Loucy (cell line): Measurements from ENCODE around the gene CEP112.

Experiments used
- H2AFZ ChIP-seq: fragments of 200-600 bp; sonication (generic); 2 replicates; pipeline ENCODE4 v1.6.0; 2016; ENCODE audit warnings: antibody characterized with exemption, mild to moderate bottlenecking, low read length, moderate library complexity
- H3F3A ChIP-seq: fragments of 200-600 bp; 2 replicates; pipeline ENCODE4 v1.6.0; 2016; ENCODE audit warnings: antibody characterized with exemption, low read depth, mild to moderate bottlenecking
- H3K27me3 ChIP-seq: fragments of 200-600 bp; sonication (generic); 2 replicates; pipeline ENCODE4 v1.6.1; 2014; ENCODE audit warnings: low read length, mild to moderate bottlenecking; ENCODE audit not compliant: insufficient read depth, poor library complexity, severe bottlenecking
- H3K36me3 ChIP-seq: fragments of 200-600 bp; sonication (generic); 2 replicates; pipeline ENCODE4 v1.6.1; 2016; ENCODE audit warnings: low read length; ENCODE audit not compliant: insufficient read depth
- H3K4me1 ChIP-seq: fragments of 200-600 bp; sonication (generic); 2 replicates; pipeline ENCODE4 v1.5.1; 2014; ENCODE audit warnings: low read length, mild to moderate bottlenecking; ENCODE audit not compliant: insufficient read depth, poor library complexity, severe bottlenecking
- H3K4me2 ChIP-seq: fragments of 200-600 bp; sonication (generic); 2 replicates; pipeline ENCODE4 v1.6.0; 2014; ENCODE audit warnings: antibody characterized with exemption, low read length, low read depth, mild to moderate bottlenecking; ENCODE audit not compliant: poor library complexity, severe bottlenecking
- H3K4me3 ChIP-seq: fragments of 200-600 bp; sonication (generic); 2 replicates; pipeline ENCODE4 v1.5.1; 2014; ENCODE audit warnings: low read length, mild to moderate bottlenecking, mixed read lengths; ENCODE audit not compliant: poor library complexity, severe bottlenecking
- H3K79me2 ChIP-seq: fragments of 200-600 bp; sonication (generic); 2 replicates; pipeline ENCODE4 v1.6.1; 2014; ENCODE audit warnings: low read length; ENCODE audit not compliant: insufficient read depth
- H3K9ac ChIP-seq: fragments of 200-600 bp; sonication (generic); 2 replicates; pipeline ENCODE4 v1.6.0; 2014; ENCODE audit warnings: mild to moderate bottlenecking, low read depth, low read length, moderate library complexity; ENCODE audit not compliant: poor library complexity, severe bottlenecking
- H3K9me2 ChIP-seq: fragments of 200-600 bp; sonication (generic); replicated peaks from 2 replicates; pipeline ENCODE4 v1.6.1; 2016; ENCODE audit warnings: low read depth, low read length, mixed read lengths
- H3K9me3 ChIP-seq: fragments of 200-600 bp; sonication (generic); 2 replicates; pipeline ENCODE4 v1.6.1; 2014; ENCODE audit warnings: mild to moderate bottlenecking, antibody characterized with exemption, low read length, low read depth; ENCODE audit not compliant: insufficient read depth
- H4K20me1 ChIP-seq: fragments of 200-600 bp; sonication (generic); 2 replicates; pipeline ENCODE4 v1.6.0; 2014; ENCODE audit warnings: antibody characterized with exemption, low read length, mild to moderate bottlenecking; ENCODE audit not compliant: insufficient read depth, poor library complexity, severe bottlenecking
- CTCF ChIP-seq: fragments of 200-600 bp; sonication (generic); conservative IDR thresholded peaks from 2 replicates; pipeline ENCODE4 v1.5.1; 2014; ENCODE audit warnings: mild to moderate bottlenecking, antibody characterized with exemption, low read length
- EZH2phosphoT487 ChIP-seq: fragments of 200-600 bp; IDR thresholded peaks from 2 replicates; pipeline ENCODE4 v1.6.1; 2018; ENCODE audit warnings: antibody characterized with exemption, mild to moderate bottlenecking, moderate library complexity, borderline replicate concordance

CEP112 gene

GRCh38 chr17:65604070-65604469 lies 587.9 kb downstream of the CEP112 start:
- H3K9ac ChIP-seq: no peak overlapping the region

GRCh38 chr17:65601881-65602280 lies 590.1 kb downstream of the CEP112 start:
- H3K4me3 ChIP-seq: no peak overlapping the region
- no peaks in the 10 kb centered on the region for H3K27me3 ChIP-seq
- TF ChIP-seq EZH2phosphoT487 (no peak), CTCF (no peak)
- no peak overlapping the region for H3K4me2 ChIP-seq
- no peaks in the 10 kb centered on the region for H3K9me2 ChIP-seq
- H3K4me1 ChIP-seq: no peaks in the 10 kb centered on the region
- no peaks in the 10 kb centered on the region for H3K9me3 ChIP-seq
- H3K9ac ChIP-seq: no peak overlapping the region
- H3K79me2 ChIP-seq: no peaks in the 10 kb centered on the region
- H2AFZ ChIP-seq: no peak overlapping the region
- H3K36me3 ChIP-seq: no peaks in the 10 kb centered on the region
- no peaks in the 10 kb centered on the region for H4K20me1 ChIP-seq
- H3F3A ChIP-seq: no peaks in the 10 kb centered on the region

More at GRCh38 chr17:65604070-65604469, 587.9 kb downstream of the CEP112 start:
- Histone ChIP-seq H3K36me3 (no peaks in the 10 kb centered on the region), H3K9me3 (no peaks in the 10 kb centered on the region), H3K4me3 (no peak overlapping the region), H3K9me2 (no peaks in the 10 kb centered on the region), H3K27me3 (no peaks in the 10 kb centered on the region), H3K4me2 (no peak overlapping the region), H3K79me2 (no peaks in the 10 kb centered on the region), H2AFZ (no peak overlapping the region), H4K20me1 (no peaks in the 10 kb centered on the region), H3K4me1 (no peaks in the 10 kb centered on the region), H3F3A (no peaks in the 10 kb centered on the region)
- no peak for TF ChIP-seq CTCF
- TF ChIP-seq EZH2phosphoT487: no peak

- no peak overlapping the region for H3K9ac ChIP-seq
- H2AFZ ChIP-seq: no peak overlapping the region
- TF ChIP-seq EZH2phosphoT487: no peak
- TF ChIP-seq CTCF: no peak
- no peaks in the 10 kb centered on the region for H4K20me1 ChIP-seq
- no peaks in the 10 kb centered on the region for H3K9me2 ChIP-seq
- H3K9me3 ChIP-seq: no peaks in the 10 kb centered on the region
- no peak overlapping the region for H3K4me2 ChIP-seq
- H3K4me3 ChIP-seq: no peak overlapping the region
- no peaks in the 10 kb centered on the region for H3K27me3 ChIP-seq
- no peaks in the 10 kb centered on the region for H3K79me2 ChIP-seq
- H3K4me1 ChIP-seq: no peaks in the 10 kb centered on the region
- H3F3A ChIP-seq: no peaks in the 10 kb centered on the region
- H3K36me3 ChIP-seq: no peaks in the 10 kb centered on the region
Observed at GRCh38 chr17:65601145-65601544, 590.8 kb downstream of the CEP112 start.
